Body of pancreas (tissue), 4 donors: Measurements from ENCODE around the gene DLG2.

Source experiments
- POLR2A ChIP-seq, 3 donors: fragments of 450-650 bp; IDR thresholded peaks; one replicate each; pipeline ENCODE4 v1.6.1; 2016; ENCODE audit warnings: antibody characterized with exemption in 3 of 3, mild to moderate bottlenecking in 2 of 3
- TF ChIP-seq, protein P1 (sequence below), 7 experiments: fragments of 450-650 bp in 4 of 7; fragments of 200-600 bp in 3 of 7; sonication (generic) in 3 of 7; IDR thresholded peaks; one replicate each; pipeline ENCODE4 v1.5.1; 2016 to 2019; ENCODE audit warnings: antibody characterized with exemption in 7 of 7

DNA sequence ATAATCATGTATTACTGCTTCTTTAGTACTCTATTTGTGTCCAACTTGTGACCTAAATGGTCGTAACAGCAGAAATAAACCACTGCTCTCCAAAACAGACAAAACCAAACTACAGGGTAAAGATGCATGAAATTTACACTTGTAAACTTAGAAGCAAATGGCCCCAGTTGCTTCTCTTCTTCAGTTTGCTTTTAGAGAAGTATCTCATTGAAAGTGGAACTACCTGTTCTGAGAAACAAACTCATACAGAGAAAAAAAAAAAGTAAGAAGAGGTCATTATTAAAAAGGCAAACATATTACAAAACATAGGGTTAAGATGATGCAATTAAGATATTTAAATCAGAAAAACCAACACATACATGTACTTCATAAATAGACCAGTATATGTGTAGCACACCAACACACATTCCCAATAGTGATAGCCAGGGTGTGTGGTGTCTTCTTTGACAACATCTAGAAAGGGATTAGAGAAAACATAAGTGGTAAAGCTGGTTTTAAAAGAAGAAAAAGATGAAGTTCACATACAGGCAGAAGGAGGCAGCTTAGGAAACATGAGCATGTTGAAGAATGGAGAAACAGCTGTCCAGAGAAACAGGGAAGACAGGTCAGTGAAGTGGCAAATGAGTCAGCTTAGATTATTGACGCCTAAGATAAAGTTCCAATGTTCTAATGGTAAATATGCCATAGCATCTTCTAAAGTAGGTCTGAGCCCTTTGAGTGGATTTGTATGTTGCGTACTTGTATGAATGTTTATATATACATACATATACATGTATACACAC lies 1496.3 kb downstream of the DLG2 start:
- TF ChIP-seq, protein P1, sequence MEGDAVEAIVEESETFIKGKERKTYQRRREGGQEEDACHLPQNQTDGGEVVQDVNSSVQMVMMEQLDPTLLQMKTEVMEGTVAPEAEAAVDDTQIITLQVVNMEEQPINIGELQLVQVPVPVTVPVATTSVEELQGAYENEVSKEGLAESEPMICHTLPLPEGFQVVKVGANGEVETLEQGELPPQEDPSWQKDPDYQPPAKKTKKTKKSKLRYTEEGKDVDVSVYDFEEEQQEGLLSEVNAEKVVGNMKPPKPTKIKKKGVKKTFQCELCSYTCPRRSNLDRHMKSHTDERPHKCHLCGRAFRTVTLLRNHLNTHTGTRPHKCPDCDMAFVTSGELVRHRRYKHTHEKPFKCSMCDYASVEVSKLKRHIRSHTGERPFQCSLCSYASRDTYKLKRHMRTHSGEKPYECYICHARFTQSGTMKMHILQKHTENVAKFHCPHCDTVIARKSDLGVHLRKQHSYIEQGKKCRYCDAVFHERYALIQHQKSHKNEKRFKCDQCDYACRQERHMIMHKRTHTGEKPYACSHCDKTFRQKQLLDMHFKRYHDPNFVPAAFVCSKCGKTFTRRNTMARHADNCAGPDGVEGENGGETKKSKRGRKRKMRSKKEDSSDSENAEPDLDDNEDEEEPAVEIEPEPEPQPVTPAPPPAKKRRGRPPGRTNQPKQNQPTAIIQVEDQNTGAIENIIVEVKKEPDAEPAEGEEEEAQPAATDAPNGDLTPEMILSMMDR (IDR thresholded peaks at IDR 0.05): no peak
- no peak for TF ChIP-seq POLR2A (IDR thresholded peaks at IDR 0.05)
